HG03135 (cell line): ENCODE measurements around the gene RREB1.

ENCODE experiments used
- ATAC-seq: cut with Tn5 transposase; IDR thresholded peaks from one replicate; pipeline ENCODE4 v1.9.1; 2021; ENCODE audit warnings: mild to moderate bottlenecking, moderate library complexity; ENCODE audit not compliant: unreplicated experiment

Gene RREB1

DNA sequence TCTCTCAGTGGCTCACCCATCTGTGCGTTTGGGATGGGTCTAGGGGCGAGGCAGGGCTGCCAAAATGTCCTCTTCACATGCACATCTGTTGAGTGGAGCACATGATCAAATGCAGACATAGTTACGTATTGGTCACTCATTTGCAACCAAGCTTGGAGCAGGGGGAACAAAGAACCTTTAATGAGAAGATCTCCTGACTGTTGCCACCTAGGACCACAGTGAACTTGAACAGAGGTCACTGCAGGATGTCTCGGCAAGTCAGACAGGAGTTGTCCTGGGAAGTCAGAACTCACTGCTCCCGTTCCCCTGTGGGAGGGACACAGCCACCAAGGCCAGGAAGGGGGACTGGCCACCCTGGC is 131.8 kb downstream of the RREB1 start:
- ATAC-seq: no peak

GRCh38 chr6:7240351-7240750 is 132.6 kb downstream of the RREB1 start:
- no peak for ATAC-seq

GRCh38 chr6:7241160-7241559 is 133.4 kb downstream of the RREB1 start:
- ATAC-seq: no peak

GRCh38 chr6:7241709-7242645 is 134.2 kb downstream of the RREB1 start:
- ATAC-seq: no peak

GRCh38 chr6:7242835-7243178 is 135.0 kb downstream of the RREB1 start:
- no peak for ATAC-seq

GRCh38 chr6:7243179-7243981 is 135.6 kb downstream of the RREB1 start:
- ATAC-seq: no peak

GRCh38 chr6:7245668-7246393 is 138.1 kb downstream of the RREB1 start:
- no peak for ATAC-seq

- ATAC-seq: no peak
Observed at GRCh38 chr6:7246401-7247178, 138.8 kb downstream of the RREB1 start.

- no peak for ATAC-seq
Observed at GRCh38 chr6:7247179-7247456, 139.4 kb downstream of the RREB1 start.

DNA sequence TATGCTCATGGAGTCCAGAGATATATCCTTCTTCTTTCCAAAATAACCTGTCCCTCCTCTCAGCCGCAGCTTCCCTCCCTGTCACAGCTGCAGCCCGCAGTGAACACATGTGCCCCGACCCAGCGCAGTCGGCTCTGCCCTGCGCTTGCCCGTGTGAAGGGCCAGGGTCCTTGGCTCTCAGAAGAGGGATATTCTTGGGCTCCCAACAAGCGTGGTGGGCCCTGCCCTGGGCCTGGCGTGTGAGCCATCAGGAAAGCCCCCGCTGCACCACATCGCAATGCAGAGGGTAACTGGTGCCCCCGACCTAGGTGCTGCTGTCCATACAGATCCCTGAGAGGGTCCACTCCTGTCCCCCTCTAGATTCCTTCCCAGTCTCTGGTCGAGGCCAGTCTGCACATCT is 140.1 kb downstream of the RREB1 start:
- no peak for ATAC-seq

- ATAC-seq: no peak
Observed at GRCh38 chr6:7249391-7249790, 141.6 kb downstream of the RREB1 start.

GRCh38 chr6:7249946-7250643 is 142.3 kb downstream of the RREB1 start:
- ATAC-seq: no peak

- ATAC-seq: no peak
Observed at GRCh38 chr6:7250812-7251211, 143.1 kb downstream of the RREB1 start.

DNA sequence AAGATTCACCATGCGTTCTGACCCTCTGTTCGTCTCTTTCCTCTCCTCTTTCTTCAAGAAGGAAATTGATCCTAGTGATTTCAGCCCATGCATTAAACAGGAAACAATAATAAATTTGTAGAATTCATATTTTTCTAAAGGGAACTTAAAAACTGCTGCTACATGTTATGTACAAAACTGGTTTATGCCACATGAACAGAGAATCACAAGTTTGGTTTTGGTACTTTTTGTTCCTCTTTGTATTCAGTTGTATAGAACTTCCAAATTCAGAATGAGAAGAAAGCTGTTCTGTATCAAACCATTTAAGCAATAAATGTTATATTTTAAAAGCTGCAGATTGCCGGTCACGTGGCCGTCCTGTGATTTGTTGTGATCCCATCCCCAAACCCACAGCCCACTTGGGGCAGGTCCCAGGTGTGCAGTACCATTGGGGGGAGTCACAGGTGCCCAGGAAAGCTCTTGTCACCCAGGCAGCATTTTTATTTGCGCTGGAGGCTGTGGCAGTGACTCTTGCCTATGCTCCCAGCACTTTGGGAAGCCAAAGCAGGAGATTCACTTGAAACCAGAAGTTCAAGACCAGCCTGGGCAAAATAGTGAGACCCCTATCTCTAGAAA is 144.0 kb downstream of the RREB1 start:
- no peak for ATAC-seq

- ATAC-seq: no peak
Observed at GRCh38 chr6:7252390-7252789, 144.6 kb downstream of the RREB1 start.

- ATAC-seq: no peak
Observed at GRCh38 chr6:7254980-7255835, 147.4 kb downstream of the RREB1 start.

DNA sequence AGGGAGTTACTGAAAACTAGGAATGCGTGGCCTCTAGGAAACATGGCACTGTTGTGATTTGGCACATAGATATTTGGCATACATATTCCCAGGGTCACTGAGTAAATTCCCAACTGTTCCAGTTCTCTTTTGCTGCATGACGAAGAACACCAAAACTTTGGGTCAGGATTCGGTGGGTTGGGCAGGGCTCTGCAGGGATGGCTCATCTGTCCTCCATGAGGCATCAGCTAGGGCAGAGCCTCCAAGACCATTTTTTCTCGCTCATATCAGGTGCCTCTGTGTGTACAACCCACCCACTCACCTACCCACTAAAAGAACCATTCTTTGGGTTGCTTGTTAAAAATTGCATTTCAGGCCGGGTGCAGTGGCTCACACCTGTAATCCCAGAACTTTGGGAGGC is 148.2 kb downstream of the RREB1 start:
- ATAC-seq: no peak

GRCh38 chr6:7256785-7257184 is 149.0 kb downstream of the RREB1 start:
- ATAC-seq: no peak
